HCT116 (cell line): ENCODE data around the gene SNX19.

Source experiments
- CBX3 ChIP-seq: IDR thresholded peaks from 2 replicates; pipeline ENCODE4 v1.6.1; 2012; ENCODE audit warnings: low read depth
- CTCF ChIP-seq, 3 experiments: fragments of 200-600 bp in 1 of 3; sonication (generic) in 1 of 3; IDR thresholded peaks in 2 of 3; conservative IDR thresholded peaks in 1 of 3; 2 replicates each; pipeline ENCODE4 v1.5.1; 2012 to 2017; ENCODE audit warnings: low read depth in 2 of 3, low read length in 2 of 3, antibody characterized with exemption in 1 of 3, borderline replicate concordance in 1 of 3, control low read depth in 1 of 3, mild to moderate bottlenecking in 1 of 3, mixed read lengths in 1 of 3, mixed run types in 1 of 3, moderate library complexity in 1 of 3; ENCODE audit not compliant: insufficient read depth in 1 of 3
- POLR2A ChIP-seq: IDR thresholded peaks from 2 replicates; pipeline ENCODE4 v1.7.0; 2011; ENCODE audit warnings: borderline replicate concordance; ENCODE audit not compliant: insufficient read depth, insufficient read length; ENCODE audit errors: extremely low read depth
- POLR2AphosphoS5 ChIP-seq: IDR thresholded peaks from 2 replicates; pipeline ENCODE4 v1.6.1; 2011; ENCODE audit warnings: mild to moderate bottlenecking, low read depth, low read length, moderate library complexity
- RAD21 ChIP-seq: IDR thresholded peaks from 2 replicates; pipeline ENCODE4 v1.6.1; 2012; ENCODE audit warnings: low read depth, mild to moderate bottlenecking
- SIN3A ChIP-seq: IDR thresholded peaks from 2 replicates; pipeline ENCODE4 v1.6.1; 2012; ENCODE audit warnings: low read depth
- SP1 ChIP-seq: IDR thresholded peaks from 2 replicates; pipeline ENCODE4 v1.6.1; 2012; ENCODE audit warnings: low read depth
- ZFX ChIP-seq: fragments of 450-650 bp; IDR thresholded peaks from 2 replicates; pipeline ENCODE4 v1.6.1; 2017

- no peak for TF ChIP-seq POLR2AphosphoS5
- no peak for TF ChIP-seq CTCF (IDR thresholded peaks at IDR 0.05 in 2 of 3, conservative IDR thresholded peaks at IDR 0.05 in 1 of 3; ENCODE audit: borderline replicate concordance in 1 of 3, insufficient read depth in 1 of 3, low read depth in 2 of 3, low read length in 2 of 3)
- no peak for TF ChIP-seq SP1
- TF ChIP-seq ZFX: no peak
- TF ChIP-seq RAD21: no peak
- no peak for TF ChIP-seq SIN3A
- no peak for TF ChIP-seq CBX3
- TF ChIP-seq POLR2A: no peak
These were observed 631 bp upstream of the SNX19 start for GRCh38 chr11:130916910-130917309.
